RPMI8226 (cell line): Measurements from ENCODE around the gene ERBB4.
"Not testable (repeated sequence)": the region's sequence is repeated elsewhere in the genome, so short reads cannot be mapped to it uniquely, and the experiment has no call there.

Source experiments
- DNase-seq: peaks from one replicate; pipeline ENCODE4 v3.0.0-alpha.2; 2015

ERBB4 gene

DNA sequence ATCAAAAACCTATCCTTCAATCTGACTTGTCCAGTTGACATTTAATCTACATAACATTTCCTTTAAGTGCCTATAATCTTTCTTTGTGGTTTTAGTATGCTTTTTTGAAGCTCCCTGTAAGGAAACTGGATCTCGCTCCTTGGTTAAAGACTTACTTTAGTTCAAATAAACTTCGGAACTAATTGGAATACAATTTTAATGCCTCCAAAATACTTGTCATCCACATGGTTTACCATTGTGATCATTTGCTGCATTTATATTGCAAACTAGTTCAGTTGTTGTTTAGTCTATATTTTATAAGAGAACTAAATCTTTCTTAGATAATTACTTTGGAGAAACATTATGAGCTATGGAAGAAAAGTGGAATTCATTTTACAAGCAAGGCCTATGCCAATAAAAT, 496.0 kb downstream of the ERBB4 start:
- DNase-seq = no peak

DNA sequence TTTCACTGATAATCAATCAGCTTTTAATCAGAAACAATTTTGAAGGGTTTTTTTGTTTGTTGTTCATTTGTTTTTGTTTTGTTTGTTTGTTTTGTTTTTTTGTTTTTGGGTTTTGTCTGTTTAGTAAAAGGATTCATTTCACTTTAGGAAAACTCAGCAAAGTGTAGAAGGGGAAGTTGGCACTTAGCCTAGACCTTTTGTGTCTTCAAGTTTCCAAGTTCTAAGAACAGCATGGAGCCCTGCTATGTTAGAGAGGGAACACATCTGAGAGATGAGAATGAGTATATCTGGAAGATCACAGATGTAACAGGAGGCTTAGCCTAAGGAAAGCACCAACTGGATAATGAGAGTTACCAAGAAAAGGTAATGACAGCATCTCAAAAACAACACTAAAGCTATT, 501.5 kb downstream of the ERBB4 start:
- no peak for DNase-seq

DNA sequence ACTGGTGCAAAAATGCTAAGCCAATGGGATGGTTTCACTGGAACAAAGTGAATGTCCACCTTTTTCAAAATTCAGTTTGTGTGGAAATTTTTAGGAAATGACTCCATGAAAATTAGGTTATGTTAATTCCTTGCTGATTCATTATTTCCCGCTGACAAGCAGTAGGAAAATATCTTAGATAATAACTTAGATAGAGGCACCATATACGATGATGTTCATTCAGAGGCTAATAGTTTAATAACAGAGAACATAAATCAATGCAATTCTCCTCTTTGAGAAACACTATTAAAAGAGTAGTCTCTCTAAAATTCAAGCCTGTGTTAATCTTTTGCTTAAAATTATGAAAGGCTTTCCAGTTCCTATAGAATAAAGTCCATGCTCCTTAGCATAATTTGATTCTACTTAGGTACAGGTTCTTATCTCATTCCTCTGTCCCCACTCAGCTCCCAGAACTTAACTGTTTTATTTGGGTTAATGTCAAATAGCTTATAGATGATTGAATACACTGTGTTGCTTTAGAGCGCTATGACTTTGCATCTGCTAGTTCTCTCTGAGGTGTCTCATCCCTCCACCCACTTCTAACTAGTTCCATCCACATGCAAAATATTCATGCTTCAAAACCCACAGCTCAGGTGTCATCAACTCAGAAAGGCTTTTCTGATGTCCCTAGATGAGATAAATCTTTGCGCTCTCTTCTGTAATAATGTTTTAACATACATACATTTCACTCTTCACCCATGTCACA, 503.6 kb downstream of the ERBB4 start:
- DNase-seq = no peak

DNA sequence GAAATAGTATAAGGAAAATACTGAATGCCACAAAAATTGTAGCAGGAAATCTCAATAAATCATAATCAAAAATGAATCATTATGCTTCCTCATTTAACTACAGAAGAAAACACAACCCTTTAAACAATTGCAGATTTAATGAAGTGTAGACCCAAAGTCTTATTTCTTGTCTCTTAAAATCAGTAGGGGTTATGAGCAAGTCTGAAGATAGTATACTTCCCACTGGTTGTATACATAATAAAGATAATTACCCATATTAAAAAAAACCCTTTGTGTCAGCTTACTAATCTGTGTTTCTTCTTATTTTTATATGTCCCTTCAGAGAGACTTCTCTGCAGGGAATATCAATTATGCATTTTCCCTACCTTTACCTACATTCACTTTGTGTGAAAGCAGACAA, 504.7 kb downstream of the ERBB4 start:
- no peak for DNase-seq

DNA sequence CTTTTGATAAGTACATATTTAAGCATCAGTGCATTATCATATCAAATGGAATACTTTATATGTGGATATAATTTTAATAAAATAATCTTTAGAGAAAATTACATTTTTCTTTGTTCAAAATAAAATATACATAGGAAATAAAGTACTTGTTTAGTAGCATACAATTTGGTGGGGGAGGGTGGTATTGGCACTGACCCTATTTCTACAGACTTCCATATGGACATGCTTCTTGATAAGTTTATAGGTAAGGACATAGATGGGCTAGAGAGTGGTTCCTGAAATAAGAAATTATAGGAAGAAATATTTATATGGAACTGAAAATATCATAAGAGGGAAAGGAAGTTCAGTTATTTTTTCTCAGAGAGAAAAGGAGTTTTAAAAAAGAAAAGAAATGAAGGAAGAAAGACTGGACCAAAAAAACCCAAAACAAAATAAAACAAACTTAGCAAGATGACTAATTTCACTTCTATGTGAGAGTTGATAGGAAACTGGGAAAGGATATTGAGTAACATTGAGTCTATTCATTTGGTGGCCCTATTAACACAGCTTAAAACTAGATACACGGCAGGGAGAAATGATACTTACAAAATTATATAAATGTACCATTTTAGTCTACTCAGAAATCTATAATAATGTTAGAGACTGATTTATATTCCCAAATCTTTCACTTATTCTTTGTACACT, 505.9 kb downstream of the ERBB4 start:
- no peak for DNase-seq

DNA sequence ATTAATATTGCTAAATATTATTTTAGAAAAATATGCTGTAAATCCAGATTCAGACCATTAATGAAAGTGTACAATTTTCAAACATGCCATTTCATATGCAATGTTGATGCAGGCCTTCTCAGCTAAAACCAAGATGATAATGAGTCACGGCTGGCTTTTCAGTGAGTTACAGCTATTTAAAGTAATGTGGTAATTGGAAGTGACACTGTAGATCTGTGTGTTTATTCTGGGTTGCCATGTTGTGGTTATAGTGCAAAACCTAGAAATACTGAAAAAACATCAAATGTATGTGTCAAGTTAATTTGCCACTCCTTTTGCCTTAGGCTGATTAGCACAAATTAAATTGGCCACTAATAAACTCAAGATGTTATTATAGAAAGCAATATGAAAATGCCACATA, 506.6 kb downstream of the ERBB4 start:
- DNase-seq = no peak

DNA sequence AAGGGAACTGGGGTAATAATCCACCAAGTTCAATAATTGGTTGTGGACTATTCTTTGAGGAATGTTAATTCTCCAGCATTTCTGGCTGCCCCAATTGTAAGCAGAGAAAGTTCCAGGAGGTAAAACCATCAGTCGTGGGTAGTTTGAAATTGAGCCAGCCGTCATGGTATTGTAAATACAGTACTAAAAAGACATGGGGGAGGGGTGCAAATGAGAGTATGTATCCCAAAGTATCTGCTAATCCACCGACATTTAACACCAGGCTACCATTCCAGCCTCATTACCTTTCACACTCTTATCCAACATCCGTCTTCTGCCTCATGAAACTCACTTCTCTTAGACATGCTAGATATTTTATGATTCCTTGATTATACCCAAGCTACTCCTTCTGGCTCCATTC, 507.9 kb downstream of the ERBB4 start:
- no peak for DNase-seq

DNA sequence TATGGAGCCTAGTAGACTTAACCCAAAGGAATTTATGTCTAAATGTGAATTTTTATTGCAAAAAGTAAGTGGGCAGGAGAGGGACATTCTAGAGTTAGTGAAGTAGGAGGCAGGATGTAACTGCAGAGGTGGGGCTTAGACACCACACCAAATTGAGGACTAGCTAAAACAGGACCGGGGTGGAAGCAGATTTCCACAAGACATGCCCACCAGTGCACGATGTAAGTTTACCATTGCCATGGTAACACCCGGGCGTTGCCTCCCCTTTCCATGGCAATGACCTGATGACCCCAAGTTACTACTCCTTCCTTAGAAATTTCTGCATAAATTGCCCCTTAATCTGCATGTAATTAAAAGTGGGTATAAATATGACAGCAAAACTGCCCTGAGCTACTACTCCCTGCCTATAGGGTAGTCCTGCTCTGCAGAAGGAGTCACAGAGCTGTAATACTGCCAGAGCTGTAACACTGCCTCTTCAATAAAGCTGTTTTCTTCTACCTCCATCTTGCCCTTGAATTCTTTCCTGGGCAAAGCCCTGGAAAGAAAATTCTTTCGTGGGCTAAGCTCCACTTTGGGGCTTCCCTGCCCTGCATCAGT, 509.7 kb downstream of the ERBB4 start:
- DNase-seq = no peak

GRCh38 chr2:212027681-212028628, 510.6 kb downstream of the ERBB4 start:
- DNase-seq = no peak

- no peak for DNase-seq
Observed at GRCh38 chr2:212024040-212024439, 514.6 kb downstream of the ERBB4 start.

DNA sequence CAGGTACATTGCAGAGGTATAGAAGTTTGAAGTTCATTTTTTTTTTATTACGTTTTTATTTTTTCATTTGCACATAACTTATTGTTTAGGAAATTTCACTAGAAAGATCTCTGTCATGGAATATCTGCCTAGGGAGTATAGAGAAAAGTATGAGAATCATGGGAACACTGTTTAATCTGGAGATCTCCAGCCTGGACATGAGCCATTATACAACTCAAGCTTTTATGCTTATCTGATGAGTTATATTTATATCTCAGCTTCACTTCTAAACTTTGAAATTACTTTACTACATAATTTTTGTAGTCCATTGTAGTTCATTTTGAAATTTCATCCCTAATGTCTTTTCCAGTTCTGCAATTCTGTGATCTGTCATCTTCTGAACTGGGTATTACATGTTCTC, 515.6 kb downstream of the ERBB4 start:
- DNase-seq = no peak

- no peak for DNase-seq
Observed at GRCh38 chr2:212021947-212022346, 516.7 kb downstream of the ERBB4 start.

- no peak for DNase-seq
Observed at GRCh38 chr2:212015588-212015987, 523.0 kb downstream of the ERBB4 start.

GRCh38 chr2:212013626-212014025, 525.0 kb downstream of the ERBB4 start:
- no peak for DNase-seq

DNA sequence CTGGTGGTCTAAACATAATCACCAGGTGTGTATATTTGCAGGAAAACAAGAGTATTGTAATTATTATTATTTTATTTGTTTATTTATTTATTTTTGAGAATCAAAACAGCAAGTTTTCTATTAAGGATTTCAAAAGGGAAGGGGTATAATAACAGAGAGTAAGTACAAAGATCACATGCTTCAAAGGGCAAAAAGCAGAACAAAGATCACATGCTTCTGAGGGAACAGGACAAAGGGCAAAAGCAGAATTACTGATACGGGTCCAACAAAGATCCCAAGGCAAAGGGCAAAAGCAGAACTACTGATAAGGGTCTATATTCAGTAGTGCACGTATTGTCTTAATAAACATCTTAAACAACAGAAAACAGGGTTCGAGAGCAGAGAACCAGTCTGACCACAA, 528.3 kb downstream of the ERBB4 start:
- not testable (repeated sequence) for DNase-seq

- DNase-seq = no peak
Observed at GRCh38 chr2:212007972-212008371, 530.6 kb downstream of the ERBB4 start.

DNA sequence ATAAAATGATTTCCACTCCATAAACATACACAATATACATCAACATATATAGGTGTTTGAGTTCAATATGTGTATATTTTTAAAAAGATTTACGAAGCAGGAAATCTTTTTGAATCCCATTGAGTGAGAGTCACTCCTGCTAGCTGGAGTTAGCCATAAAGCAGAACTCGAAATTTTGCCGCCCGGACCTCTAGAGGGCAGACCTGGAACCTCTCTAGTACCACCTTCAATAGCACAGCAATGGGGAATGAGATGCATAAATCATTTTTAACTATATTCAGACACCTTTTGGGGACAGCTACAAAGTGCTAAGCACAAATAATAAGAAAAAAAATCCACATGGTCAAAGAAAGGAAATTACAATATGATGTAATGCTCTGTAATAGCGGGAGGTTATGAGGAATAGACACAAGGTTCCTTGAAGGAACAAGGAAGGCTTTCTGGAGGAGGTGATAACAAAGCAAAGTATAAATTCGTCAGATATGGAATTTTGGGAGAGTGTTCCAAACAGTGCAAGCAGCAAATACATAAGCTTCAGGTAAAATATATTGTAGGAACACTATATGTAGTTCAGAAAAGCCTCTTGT, 533.4 kb downstream of the ERBB4 start:
- peak; percentile 46 for DNase-seq

GRCh38 chr2:212001325-212001724, 537.3 kb downstream of the ERBB4 start:
- DNase-seq = no peak

GRCh38 chr2:211996857-211997256, 541.7 kb downstream of the ERBB4 start:
- no peak for DNase-seq

DNA sequence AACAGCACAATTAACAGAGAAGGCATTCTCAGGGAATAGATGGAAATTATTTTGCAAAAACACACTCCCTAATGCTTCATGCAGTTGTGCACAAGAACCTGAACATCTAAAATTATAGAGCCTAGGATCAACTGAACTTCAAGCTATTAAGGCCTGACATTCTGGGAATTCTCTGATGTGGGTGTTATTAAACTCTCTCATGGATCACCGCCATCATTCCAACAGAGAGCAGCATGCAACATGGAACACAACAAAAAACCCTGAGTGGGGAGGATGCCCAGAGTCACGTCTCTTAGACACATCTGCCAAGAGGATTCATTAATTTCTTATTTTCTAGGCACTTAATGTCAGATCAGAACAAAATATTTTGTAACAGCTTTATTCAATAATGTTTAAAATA, 543.8 kb downstream of the ERBB4 start:
- DNase-seq = no peak

GRCh38 chr2:211990335-211990734, 548.3 kb downstream of the ERBB4 start:
- no peak for DNase-seq

DNA sequence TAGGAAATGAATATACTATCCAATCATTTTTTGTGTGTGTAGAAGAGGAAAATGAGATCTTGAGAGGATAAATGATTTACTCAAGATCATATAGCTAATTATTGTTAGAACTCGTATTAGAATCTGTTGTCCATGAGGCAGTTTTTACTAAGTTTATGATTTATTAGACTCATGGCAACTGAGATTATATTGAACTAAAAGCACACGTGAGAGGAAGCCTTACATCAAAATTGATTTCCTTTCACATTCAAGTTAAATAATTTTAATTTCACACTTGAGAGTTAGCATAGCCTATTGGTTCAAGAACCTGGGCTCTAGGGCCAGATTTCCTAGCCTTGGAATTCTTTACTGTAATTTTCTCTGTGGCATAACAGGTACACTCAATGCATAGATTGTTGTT, 552.3 kb downstream of the ERBB4 start:
- DNase-seq = no peak

DNA sequence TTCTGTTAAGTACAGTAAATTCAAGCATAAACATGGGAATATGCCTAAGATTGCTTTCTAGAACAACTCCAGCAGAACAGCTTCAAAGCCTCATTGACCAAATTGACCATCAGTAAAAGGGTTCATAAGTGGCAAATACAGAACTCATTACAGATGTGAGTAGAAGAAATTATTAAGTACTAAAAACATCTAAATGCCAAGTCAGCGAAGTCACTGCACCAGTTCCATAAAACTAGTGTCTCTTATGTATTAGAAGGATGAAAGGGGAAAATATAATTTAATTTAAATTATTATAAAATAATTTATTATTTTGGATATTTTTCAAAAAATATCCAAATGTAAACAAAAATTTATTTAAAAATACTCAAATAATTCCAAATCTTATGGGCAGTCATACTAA, 553.2 kb downstream of the ERBB4 start:
- no peak for DNase-seq
